NCI-H2171 (cell line): ENCODE results near the gene CD276.

ENCODE experiments used
- DNase-seq: peaks from one replicate; lab custom pipeline; 2025; lab: John Stamatoyannopoulos, UW

Gene CD276

GRCh38 chr15:73747847-73748590 lies 63.8 kb downstream of the CD276 start:
- peak; percentile 20 for DNase-seq

DNA sequence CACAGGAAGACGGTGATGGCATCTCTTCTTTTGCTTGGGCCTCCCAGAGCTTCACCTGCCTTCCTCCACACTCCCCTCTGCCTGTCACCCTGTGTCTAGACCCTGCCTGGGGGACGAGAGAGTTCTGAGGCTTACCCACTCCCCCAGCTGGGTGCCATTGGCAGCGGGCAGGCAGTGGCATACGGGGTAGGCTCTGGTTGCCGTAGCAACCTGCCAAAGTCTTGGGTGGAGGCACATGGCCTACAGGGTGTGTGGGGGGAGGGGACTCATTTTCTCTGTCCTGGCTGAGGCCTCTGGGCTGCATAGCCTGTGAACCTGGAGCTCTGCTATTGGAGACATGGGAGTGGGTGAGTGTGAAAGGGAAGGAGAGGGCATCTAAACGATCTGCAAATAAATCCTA lies 64.5 kb downstream of the CD276 start:
- DNase-seq = no peak

- no peak for DNase-seq
These were observed 65.3 kb downstream of the CD276 start for GRCh38 chr15:73749533-73749932.

GRCh38 chr15:73749971-73750370 lies 65.8 kb downstream of the CD276 start:
- DNase-seq = no peak

DNA sequence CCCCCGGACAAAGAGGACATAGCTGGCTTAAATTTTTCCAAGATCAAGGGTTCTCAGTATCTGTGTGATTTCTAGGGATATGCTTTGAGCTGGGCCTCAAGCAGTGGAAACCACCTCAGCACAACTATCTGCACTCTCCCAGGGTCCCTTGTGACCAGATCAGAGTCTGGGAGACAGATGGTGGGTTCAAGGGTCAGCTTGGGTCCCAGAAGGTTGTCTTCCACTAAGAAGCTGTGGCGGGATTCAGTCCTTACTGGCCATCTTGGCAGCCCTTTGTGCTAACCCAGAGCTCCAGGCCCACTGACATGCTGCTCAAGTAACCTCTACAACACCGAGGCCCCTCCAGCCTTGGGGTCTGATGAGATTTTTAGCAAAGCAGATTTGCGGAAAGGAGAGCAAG lies 66.3 kb downstream of the CD276 start:
- no peak for DNase-seq

- DNase-seq = no peak
These were observed 66.8 kb downstream of the CD276 start for GRCh38 chr15:73750951-73751350.

- peak; percentile 53 for DNase-seq
These were observed 67.3 kb downstream of the CD276 start for GRCh38 chr15:73751511-73751898.

DNA sequence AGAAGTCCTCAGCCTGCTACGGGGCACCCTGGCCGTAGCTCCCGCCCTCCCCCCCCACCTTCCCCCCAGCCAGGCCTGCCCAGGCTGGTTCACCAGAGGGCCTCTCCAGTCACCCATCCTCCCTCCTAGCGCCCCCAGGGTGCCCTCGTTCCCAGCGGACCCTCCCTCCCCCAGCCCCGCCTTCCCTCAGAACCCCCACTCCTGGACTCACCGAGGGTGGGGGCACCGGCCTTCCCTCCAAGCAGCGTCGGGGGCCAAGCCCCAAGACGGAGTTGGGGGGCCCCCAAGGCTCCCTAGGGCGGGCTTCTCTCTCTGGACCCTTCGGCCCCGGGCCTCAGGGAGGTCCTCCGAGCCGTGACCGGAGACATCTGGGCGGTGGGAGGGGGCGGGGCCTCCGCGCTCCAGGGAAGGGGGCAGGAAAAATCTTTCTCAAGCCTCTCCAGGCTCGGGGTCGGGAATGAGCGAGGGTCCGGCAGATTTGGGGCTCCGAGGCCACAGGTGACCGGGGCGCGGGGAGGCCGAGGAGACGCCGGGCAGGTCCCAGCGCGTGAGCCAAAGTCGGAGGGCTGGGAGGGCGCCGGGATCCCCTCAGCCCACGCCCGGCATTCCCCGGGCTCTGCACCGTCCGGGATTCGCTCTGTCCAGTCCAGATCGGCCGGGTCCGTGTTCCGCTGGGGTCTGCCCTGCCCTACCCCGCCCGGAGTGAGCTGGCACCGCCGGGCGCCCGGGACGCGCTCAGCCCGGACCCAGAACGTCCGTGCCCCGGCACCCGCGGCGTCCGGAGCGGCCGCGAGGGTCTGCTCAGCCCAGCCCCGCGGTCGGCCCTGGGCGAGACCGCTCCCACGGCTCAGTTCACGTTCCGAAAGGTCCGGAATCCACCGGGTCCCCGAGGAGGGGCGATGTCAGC lies 68.0 kb downstream of the CD276 start:
- no peak for DNase-seq

GRCh38 chr15:73752806-73753193 lies 68.6 kb downstream of the CD276 start:
- no peak for DNase-seq

- no peak for DNase-seq
These were observed 69.3 kb downstream of the CD276 start, which contains the start of gene INSYN1 for GRCh38 chr15:73753250-73754130. TSS of gene INSYN1 (minus strand) at chr15:73753351. CDS start at chr15:73751130, 2,221 bp downstream.

DNA sequence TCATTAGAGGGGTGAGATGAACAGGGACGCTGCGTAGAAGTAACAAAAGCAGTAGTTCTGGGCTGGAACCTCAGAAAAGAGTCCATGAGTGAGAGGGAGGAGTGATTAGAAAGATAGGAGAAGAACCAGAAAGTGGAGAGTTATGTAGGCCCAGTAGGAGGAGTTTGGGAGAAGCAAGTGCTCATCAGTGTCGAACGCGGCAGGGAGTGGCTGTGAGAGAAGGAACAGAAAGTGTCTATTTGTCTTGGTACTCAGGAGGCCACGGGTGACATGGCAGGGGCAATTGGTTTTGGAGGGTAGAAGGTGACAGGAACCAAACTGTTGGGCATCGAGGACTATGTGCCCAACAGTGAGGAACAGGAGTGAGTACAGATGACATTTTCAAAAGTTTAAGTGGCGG lies 70.3 kb downstream of the CD276 start:
- DNase-seq = no peak

DNA sequence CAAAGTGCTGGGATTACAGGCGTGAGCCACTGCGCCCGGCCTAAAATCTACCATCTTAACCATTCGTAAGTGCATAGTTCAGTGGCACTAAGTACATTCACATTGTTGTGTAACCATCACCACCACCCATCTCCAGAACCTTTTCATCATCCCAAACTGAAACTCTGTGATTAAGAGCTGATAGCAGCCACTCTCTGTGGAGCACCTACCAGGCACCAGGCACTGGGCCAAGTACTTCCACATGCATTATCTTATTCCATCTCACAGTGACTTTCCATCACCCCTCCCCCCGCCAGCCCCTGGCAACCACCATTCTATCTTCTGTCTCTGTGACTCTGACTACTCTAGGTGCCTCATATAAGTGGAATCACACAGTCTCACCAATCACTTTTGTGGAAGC lies 71.3 kb downstream of the CD276 start:
- DNase-seq = no peak

DNA sequence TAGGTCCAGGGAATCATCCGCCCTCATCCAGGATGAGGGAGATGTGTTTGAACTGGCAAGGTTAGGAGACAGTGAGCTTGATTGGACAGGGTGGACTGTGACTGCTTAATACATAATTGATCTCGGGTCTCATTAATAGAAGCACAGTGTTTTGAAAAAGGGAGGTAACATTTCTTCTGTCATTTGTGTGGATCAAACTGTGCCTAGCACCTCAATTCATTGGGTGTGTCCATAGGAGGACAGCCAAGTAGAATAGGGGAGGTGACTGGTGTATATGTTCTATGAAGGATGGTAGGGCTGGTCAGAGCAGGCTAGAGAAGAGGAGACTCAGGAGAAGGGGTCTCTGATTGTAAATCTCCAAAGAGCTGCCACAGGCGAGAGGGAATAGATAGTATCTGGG lies 71.8 kb downstream of the CD276 start:
- no peak for DNase-seq

DNA sequence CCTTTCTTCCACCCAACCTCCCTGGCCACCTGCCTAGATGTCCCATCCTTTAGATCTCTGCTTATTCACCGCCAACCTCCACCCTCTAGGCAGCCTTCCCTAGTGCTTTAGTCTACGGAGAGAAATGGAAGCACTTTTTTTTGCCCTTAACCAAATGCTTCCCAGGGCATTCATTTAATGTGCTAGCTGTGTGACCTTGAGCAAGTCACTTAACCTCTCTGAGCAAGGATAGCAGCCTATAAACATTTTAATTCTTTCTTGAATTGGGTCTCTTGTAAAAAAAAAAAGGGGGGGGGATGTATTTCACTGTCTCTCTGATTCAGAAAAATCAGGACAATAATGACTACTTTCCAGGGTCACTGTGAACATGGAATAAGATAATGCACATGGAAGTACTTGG lies 72.2 kb downstream of the CD276 start:
- DNase-seq = no peak

- DNase-seq = no peak
These were observed 72.8 kb downstream of the CD276 start for GRCh38 chr15:73756947-73757513.

- DNase-seq = no peak
These were observed 73.4 kb downstream of the CD276 start for GRCh38 chr15:73757571-73757970.

DNA sequence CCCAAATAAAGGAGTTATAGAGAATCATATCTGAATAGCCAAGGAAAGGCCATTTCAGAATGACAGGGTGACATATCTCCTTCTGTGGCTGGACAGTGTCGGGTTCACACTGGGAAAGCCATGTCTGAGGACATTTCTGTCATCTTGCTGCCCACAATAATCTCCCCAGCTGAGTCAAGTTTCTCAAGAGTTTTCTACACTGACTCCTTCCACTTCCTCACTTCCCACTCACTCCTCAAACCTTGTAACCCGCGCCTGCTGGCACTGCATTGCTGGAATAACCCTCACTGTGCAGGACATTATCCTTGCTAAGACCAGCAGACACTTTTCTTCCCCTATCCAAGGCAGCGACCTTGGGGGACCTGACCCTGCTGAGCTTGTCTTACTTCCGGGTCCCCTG lies 74.3 kb downstream of the CD276 start:
- DNase-seq = no peak

DNA sequence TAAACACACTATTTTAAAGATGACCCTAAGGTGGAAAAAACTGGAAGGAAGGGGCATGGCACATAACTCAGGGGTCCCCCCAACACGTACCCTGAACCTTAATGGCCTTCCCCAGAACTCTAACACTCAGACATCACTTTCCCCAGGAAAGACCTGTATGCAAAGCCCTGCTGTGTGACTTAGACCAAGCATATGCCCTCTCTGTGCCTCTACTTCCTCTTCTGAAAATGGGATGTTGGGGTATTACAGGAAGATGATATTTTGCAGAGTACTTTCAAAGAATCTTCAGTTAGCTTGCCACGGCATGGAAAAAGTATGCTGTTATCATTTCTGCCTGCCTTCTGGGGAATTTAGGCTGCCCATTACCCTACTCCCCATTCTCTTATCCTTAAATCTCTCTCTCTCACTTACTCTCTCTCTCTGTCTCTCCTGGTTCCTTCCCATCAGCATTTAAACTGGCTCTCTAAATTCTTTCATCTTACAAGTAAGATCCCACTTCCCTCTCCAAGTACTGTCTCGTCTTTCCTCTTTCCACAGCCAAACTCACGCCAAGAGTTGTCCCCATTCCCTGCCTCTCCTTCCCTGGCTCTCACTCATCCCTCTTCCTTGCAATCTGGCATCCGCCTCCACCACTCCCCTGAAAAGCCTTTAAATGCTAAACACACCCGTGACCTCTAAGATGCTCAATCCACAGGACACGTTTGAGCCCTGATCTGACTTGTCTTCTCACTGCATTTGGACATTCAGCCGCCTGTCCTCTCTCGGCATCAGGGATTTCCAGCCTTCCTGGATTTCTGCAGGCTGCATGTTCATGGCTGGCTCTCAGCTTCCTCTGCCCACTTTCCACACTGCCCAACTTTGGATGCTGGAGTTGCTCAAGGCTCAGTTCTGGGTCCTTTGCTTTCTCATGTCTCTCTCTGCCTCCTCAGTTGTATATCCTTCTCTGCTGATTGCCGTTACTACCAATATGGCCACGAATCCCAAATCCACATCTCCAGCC lies 76.4 kb downstream of the CD276 start:
- no peak for DNase-seq

DNA sequence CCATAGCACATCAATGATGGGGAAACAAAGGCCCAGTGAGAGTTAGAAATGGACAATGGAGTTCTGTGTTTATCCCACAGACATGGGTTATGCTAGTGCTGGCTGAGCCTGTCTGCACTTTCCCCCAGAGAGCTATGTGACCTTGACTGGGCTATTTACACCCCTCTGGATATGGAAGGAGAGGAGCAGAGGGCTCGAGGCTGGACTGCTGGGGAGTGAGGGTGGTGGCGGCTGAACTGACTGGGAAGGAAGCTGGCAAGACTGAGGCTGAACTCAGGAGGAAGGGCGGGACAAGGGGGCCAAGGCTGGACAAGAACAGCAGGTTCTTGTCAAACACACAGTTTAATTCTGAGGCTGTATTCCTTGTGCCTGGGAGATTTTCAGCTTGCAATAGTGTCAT lies 79.7 kb downstream of the CD276 start:
- no peak for DNase-seq
